Measurements from ENCODE around the gene GATA2. TPM values are rescaled to one million over a fixed set of nuclear protein-coding genes. Genes with fewer than 3 reads are reported as not detected.

Gene GATA2
- total RNA-seq, 1 experiment from 2014 or later: 12.5 TPM

- ChIA-PET CTCF (no interaction called here), POLR2A (no interaction called here)
- no peaks in the 10 kb centered on the region for H3K4me1 Mint-ChIP-seq (ENCODE audit: low read depth, unreplicated experiment)
- no peak overlapping the region for H3K4me3 Mint-ChIP-seq (ENCODE audit: unreplicated experiment)
- no peak for DNase-seq
- no TSS peak for BruUV-seq (replicated peaks)
- Histone ChIP-seq H3K36me3 (ENCODE audit: control insufficient read depth, insufficient read depth, low read length) (no peaks in the 10 kb centered on the region), H3K27me3 (replicated peaks; ENCODE audit: control insufficient read depth, insufficient read depth, low read length) (no peaks in the 10 kb centered on the region), H3K9me3 (no peaks in the 10 kb centered on the region), H3K4me3 (ENCODE audit: low read depth, low read length) (no peak overlapping the region), H3K4me1 (no peaks in the 10 kb centered on the region)
- no peak for TF ChIP-seq CTCF (IDR thresholded peaks at IDR 0.05; ENCODE audit: insufficient read depth in 1 of 2, low read depth in 1 of 2, low read length in 1 of 2, severe bottlenecking in 1 of 2, unreplicated experiment in 1 of 2)
- no peak overlapping the region for H3K27ac Mint-ChIP-seq (ENCODE audit: unreplicated experiment)
- H3K36me3 Mint-ChIP-seq (ENCODE audit: insufficient read depth, unreplicated experiment): no peaks in the 10 kb centered on the region
- H3K27me3 Mint-ChIP-seq (ENCODE audit: insufficient read depth, unreplicated experiment): peaks cover 19% of the 10 kb centered on the region
- H3K9me3 Mint-ChIP-seq (ENCODE audit: unreplicated experiment): peaks cover 9% of the 10 kb centered on the region
- intact Hi-C loops (cut with micrococcal nuclease; ENCODE audit: unreplicated experiment): no loop called here
Measured at GRCh38 chr3:128537091-128537703, 44.2 kb upstream of the GATA2 start.

GRCh38 chr3:128532012-128532983 lies 39.3 kb upstream of the GATA2 start:
- CTCF ChIA-PET: interaction anchor here (0.7 kb wide), 1 partner anchor 35 kb away, joined by 7 read pairs; no protein-coding TSS in a partner anchor
- TF ChIP-seq CTCF (IDR thresholded peaks at IDR 0.05; ENCODE audit: insufficient read depth in 1 of 2, low read depth in 1 of 2, low read length in 1 of 2, severe bottlenecking in 1 of 2, unreplicated experiment in 1 of 2): no peak
- no TSS peak for BruUV-seq (replicated peaks)

GRCh38 chr3:128524374-128525299 lies 31.6 kb upstream of the GATA2 start:
- no peak for TF ChIP-seq CTCF (IDR thresholded peaks at IDR 0.05; ENCODE audit: insufficient read depth in 1 of 2, low read depth in 1 of 2, low read length in 1 of 2, severe bottlenecking in 1 of 2, unreplicated experiment in 1 of 2)
- no peaks in the 10 kb centered on the region for H3K27me3 ChIP-seq (replicated peaks; ENCODE audit: control insufficient read depth, insufficient read depth, low read length)
- ChIA-PET POLR2A (no interaction called here), CTCF (interaction anchor here (1.0 kb wide), 1 partner anchor 125 kb away, joined by 3 read pairs; the partner anchor contains the start of gene RPN1)
- DNase-seq: no peak
- no peaks in the 10 kb centered on the region for H3K36me3 Mint-ChIP-seq (ENCODE audit: insufficient read depth, unreplicated experiment)
- BruUV-seq (replicated peaks): no TSS peak
- no peaks in the 10 kb centered on the region for H3K36me3 ChIP-seq (ENCODE audit: control insufficient read depth, insufficient read depth, low read length)
- no peaks in the 10 kb centered on the region for H3K9me3 Mint-ChIP-seq (ENCODE audit: unreplicated experiment)
- H3K27ac Mint-ChIP-seq (ENCODE audit: unreplicated experiment): no peak overlapping the region
- no peaks in the 10 kb centered on the region for H3K4me1 ChIP-seq
- H3K4me3 Mint-ChIP-seq (ENCODE audit: unreplicated experiment): no peak overlapping the region
- intact Hi-C loops (cut with micrococcal nuclease; ENCODE audit: unreplicated experiment): no loop called here
- H3K4me3 ChIP-seq (ENCODE audit: low read depth, low read length): no peak overlapping the region
- no peaks in the 10 kb centered on the region for H3K4me1 Mint-ChIP-seq (ENCODE audit: low read depth, unreplicated experiment)
- no peaks in the 10 kb centered on the region for H3K9me3 ChIP-seq
- H3K27me3 Mint-ChIP-seq (ENCODE audit: insufficient read depth, unreplicated experiment): peaks cover 2% of the 10 kb centered on the region

More at GRCh38 chr3:128532012-128532983, 39.3 kb upstream of the GATA2 start:
- Mint-ChIP-seq H3K36me3 (ENCODE audit: insufficient read depth, unreplicated experiment) (no peaks in the 10 kb centered on the region), H3K4me3 (ENCODE audit: unreplicated experiment) (no peak overlapping the region), H3K27ac (ENCODE audit: unreplicated experiment) (no peak overlapping the region), H3K4me1 (ENCODE audit: low read depth, unreplicated experiment) (no peaks in the 10 kb centered on the region), H3K9me3 (ENCODE audit: unreplicated experiment) (no peaks in the 10 kb centered on the region), H3K27me3 (ENCODE audit: insufficient read depth, unreplicated experiment) (peaks cover 22% of the 10 kb centered on the region)
- POLR2A ChIA-PET: no interaction called here
- no peaks in the 10 kb centered on the region for H3K27me3 ChIP-seq (replicated peaks; ENCODE audit: control insufficient read depth, insufficient read depth, low read length)
- no peaks in the 10 kb centered on the region for H3K36me3 ChIP-seq (ENCODE audit: control insufficient read depth, insufficient read depth, low read length)
- intact Hi-C loops (cut with micrococcal nuclease; ENCODE audit: unreplicated experiment): no loop called here
- no peak for DNase-seq
- H3K4me1 ChIP-seq: no peaks in the 10 kb centered on the region
- H3K9me3 ChIP-seq: no peaks in the 10 kb centered on the region
- no peak overlapping the region for H3K4me3 ChIP-seq (ENCODE audit: low read depth, low read length)

Measured in Caco-2 (cell line).